ENCODE data around the gene SESN1.

GRCh38 chr6:109062216-109062615, 32.4 kb downstream of the SESN1 start:
- TF ChIP-seq ZFP30 (CRISPR knock-in tag; IDR thresholded peaks at IDR 0.05) (no peak), TOX (CRISPR knock-in tag; IDR thresholded peaks at IDR 0.05; ENCODE audit: borderline replicate concordance) (no peak), TSHZ2 (CRISPR knock-in tag; IDR thresholded peaks at IDR 0.05) (no peak)
